GOT3 (cell line): ENCODE data around the gene GRIA3.
"Not testable (repeated sequence)": the region's sequence is repeated elsewhere in the genome, so short reads cannot be mapped to it uniquely, and the experiment has no call there.

Source experiments
- DNase-seq: peaks from one replicate; lab custom pipeline; 2025; ENCODE audit warnings: mixed read lengths; lab: John Stamatoyannopoulos, UW

GRIA3 gene

DNA sequence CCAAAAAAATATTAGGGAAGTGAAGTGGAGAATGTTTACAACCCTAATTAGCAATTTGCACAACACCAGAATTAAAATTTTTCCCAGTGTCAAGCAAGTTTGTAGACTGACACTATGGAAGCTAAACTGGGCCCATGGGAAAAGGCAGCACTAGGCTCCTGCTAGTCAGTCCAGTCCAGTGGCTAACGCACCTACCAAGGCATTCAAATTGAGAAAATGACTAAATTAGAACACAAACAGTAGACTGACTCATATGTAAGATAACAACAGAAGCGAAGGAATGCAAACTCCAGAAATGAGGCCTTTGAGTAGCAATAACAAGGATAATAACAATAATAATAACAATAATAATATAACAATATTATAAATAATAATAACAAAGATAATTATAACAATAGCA, 90.7 kb downstream of the GRIA3 start:
- DNase-seq: no peak

GRCh38 chrX:123277347-123277746, 93.3 kb downstream of the GRIA3 start:
- no peak for DNase-seq

DNA sequence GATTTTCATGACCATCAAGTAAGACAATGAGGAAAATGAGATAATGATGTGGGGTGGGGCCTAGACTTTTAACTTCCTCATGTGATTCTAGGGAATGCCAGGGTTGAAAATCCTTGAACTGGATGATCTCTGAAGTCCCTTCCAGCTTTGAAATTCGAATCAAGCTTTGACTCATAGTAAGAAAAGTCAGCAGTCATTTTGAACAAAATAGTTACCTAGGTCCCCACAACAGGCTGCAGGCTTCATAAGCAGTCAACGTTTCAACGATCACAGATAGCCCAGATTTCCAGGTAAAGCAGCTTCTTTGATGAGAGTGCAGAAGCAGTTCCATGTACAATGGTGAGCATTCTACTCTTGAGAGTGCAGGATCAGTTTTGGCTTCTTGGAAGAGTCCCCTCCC, 93.7 kb downstream of the GRIA3 start:
- no peak for DNase-seq

DNA sequence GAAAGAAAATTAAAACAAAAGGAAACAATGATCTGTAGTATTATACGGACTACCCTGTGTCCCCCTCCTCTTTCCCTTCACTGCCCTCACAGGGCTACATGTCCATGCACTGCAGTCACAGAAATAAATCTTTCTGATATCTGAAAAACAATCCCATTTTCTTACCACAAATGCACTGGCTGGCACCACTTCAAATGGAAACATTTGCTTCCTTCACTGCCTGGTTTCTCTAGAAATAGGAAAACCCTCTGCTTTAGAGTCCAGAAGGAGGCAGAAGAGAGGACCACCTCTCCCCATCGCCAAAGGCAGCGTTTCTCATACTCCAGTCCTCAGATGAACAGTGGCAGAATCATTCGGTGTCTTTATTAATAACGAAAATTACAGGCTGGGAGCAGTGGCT, 98.2 kb downstream of the GRIA3 start:
- DNase-seq: no peak

DNA sequence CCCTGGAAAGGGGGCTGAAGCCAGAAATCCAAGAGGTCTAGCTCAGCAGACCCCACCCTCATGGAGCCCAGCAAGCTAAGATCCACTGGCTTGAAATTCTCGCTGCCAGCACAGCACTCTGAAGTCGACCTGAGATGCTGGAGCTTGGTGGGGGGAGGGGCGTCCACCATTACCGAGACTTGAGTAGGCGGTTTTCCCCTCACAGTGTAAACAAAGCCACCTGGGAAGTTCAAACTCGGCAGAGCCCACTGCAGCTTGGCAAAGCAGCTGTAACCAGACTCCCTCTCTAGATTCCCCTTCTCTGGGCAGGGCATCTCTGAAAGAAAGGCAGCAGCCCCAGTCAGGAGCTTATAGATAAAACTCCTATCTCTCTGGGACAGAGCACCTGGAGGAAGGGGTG, 99.3 kb downstream of the GRIA3 start:
- DNase-seq: not testable (repeated sequence)

GRCh38 chrX:123291623-123292022, 107.5 kb downstream of the GRIA3 start:
- DNase-seq: no peak

DNA sequence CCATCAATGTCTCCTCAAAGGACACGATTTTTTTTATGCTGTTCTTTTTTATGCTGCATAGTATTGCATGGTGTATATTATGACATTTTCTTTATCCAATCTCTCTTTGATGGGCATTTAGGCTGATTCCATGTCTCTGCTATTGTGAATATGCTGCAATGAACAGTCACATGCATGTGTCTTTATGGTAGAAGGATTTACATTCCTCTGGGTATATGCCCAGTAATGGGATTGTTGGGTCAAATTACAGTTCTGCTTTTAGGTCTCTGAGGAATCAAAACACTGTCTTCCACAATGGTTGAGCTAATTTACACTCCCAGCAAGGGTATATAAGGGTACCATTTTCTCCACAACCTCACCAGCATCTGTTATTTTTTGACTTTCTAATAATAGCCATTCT, 113.9 kb downstream of the GRIA3 start:
- DNase-seq: no peak

- no peak for DNase-seq
These were observed 119.4 kb downstream of the GRIA3 start for GRCh38 chrX:123303429-123303828.

DNA sequence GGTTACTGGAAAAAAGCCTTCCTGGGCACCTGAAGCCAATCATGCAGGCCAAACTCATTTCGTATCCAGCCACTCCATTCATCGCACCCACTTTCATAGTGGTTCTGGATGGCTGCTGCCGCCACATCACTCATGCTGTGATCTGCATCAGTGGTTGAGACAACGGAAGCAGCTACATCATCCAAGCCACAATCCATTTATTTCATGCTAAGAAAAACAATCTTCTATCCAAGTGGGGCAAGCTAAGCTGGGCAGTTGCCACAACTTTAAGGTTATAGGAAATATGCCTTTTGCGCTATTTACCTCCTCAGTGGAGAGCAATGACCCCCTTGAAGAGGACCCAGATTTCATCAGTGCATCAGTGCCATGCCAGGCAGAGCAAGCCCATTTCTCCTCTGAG, 124.6 kb downstream of the GRIA3 start:
- DNase-seq: no peak

- DNase-seq: no peak
These were observed 126.0 kb downstream of the GRIA3 start for GRCh38 chrX:123310112-123310511.

- DNase-seq: no peak
These were observed 127.4 kb downstream of the GRIA3 start for GRCh38 chrX:123311486-123311885.

DNA sequence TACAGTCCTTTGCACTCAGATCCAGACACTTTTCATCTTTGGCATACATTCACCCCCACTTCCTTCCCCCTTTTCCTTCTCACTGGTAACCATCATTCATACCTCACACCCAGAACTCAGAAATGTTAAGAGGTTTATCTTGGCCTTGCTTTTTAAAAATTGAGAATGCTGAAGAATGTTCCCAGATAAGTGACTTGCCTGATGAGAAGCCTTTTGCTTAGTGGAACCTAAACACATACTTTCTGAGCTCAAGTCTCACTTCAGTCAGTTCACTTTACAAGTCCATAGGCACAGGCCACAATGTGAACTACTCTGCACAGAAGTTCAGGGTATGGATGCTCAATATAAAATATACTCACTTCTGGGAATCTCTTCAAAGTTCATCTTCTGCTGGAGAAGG, 129.4 kb downstream of the GRIA3 start:
- DNase-seq: no peak

DNA sequence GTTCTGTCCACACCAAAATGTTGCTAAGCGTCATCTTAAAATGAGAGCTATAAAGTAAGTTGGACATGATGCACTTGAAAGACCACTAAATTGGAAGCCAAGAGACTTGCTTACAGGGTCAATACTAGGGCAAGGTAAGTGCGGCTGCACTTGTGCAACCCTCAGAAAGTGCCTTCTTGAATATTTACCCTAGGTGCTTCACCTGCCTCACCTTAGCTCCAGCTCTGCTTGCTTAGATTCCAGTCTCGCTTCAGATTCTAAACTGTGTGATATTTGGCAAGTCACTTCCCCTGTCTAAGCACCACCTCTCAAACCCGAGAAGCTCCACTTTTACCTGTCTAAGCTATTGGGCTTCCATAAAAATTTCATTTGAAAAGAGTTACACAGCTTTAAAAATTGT, 136.5 kb downstream of the GRIA3 start:
- no peak for DNase-seq

- no peak for DNase-seq
These were observed 138.5 kb downstream of the GRIA3 start for GRCh38 chrX:123322536-123322935.

DNA sequence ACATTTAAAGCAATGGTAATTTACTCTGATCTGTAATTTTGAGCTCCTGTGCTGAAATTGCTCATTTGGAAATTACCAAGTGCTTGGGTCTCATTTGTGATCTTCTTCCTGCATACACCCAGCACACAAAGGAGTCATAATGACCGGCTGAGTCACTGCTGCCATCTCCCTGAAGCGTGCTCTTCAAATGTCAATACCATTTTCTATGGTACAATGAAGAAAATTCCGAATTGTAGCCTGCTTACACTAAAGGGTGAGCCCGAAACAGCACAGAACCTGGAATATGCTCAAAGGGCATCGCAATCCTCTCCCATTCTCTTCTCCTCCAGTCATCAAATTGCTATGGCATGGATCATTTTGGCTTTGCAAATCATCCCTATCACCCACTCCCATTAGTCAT, 140.5 kb downstream of the GRIA3 start:
- DNase-seq: no peak

- DNase-seq: no peak
These were observed 146.3 kb downstream of the GRIA3 start for GRCh38 chrX:123330229-123330942.

- no peak for DNase-seq
These were observed 147.3 kb downstream of the GRIA3 start for GRCh38 chrX:123331349-123331748.

- DNase-seq: no peak
These were observed 147.8 kb downstream of the GRIA3 start for GRCh38 chrX:123331859-123332258.

GRCh38 chrX:123336666-123337065, 152.6 kb downstream of the GRIA3 start:
- no peak for DNase-seq

GRCh38 chrX:123337886-123338639, 154.0 kb downstream of the GRIA3 start:
- DNase-seq: no peak

- DNase-seq: no peak
These were observed 155.3 kb downstream of the GRIA3 start for GRCh38 chrX:123339221-123339905.

DNA sequence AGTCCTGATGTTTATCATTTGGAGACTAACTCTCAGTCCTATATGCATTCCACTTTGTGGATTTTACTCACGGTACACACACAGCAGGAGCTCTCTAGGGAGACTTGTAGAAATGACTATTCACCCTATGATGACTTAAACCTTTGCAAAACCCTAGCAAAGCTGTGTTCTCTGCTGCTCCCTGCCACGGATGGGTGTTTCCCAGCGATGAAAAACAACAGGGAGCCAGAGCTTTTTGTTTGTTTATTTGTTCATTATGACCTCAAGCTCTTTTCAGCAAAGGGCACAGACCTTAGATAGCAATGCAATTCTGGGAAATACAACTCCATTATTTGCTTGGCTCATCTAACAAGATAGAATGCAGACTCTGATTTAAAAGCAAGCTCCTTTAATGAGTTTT, 156.6 kb downstream of the GRIA3 start:
- DNase-seq: no peak

DNA sequence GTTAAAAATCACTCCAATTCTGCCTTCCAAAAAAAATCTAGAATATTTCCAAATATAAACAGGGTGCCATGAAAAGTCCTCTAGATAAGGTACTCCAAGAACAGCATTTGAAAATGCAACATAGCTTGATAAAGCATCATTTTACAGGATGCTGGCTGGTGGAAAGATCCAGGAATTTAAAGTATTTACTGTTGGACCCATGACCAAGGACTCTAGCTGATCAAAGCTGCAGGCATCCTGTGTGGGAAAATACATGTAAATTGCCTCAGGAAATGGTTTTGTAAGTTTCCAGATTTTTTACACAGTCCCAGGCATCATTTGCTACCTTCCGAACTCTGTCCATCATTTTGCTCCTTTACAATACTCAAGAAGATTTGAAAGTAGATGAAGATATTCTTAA, 164.4 kb downstream of the GRIA3 start:
- DNase-seq: no peak
